Measurements from ENCODE around the gene SENP6. TPM values are rescaled to one million over a fixed set of nuclear protein-coding genes. Genes with fewer than 3 reads are reported as not detected.
A peak's percentile ranks its signal among the peaks of the same experiment; 100 is the strongest.

Gene SENP6
- total and polyA plus RNA-seq, 4 donors = 31.8 to 147 (median 101) TPM

DNA sequence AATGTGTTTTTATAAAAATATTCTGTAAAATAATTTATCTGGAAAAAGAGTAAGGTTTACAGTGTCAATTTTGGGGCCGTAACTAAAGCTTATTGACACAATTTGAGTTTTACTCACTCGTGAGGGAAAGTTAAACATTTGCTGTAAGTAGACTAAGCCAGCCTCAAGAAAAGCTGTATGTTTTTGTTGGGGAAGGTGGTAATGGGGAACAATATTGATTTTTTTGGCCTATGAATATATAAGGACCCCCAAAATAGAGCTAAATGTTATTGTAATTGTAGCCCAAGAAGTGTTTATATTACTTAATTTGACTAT lies 1.4 kb downstream of the SENP6 start:
- Histone ChIP-seq H3K4me1 (ENCODE audit: control insufficient read depth in 1 of 2, insufficient read depth in 2 of 2, low read length in 2 of 2) (peaks cover 0 to 3% of the 10 kb centered on the region in 2 donors), H3K27ac (ENCODE audit: low read depth in 1 of 2, low read length in 2 of 2) (no peak overlapping the region)
- intact Hi-C loops (cut with DNase I) = loop anchor here in 1 of 2 donors (10.0 kb wide), 1 partner anchor 142 kb away; the partner anchor contains the start of gene MYO6

DNA sequence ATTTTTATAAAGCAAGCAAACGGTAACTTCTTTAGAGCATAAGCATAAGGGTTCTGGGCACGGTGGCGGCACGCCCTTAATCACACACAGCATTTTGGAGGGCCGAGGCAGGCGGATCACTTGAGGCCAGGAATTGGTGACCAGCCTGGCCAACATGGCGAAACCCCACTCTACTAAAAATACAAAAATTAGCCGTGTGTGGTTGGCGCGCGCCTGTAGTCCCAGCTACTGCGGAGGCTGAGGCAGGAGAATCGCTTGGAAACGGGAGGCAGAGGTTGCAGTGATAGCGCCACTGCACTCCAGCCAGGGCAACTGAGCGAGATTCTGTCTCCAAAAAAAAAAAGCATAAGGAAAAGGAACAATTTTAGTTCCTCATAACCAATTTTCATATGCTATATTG lies 2.6 kb downstream of the SENP6 start:
- no peak for ATAC-seq (ENCODE audit: low FRiP score)
- no peaks in the 10 kb centered on the region for H3K36me3 ChIP-seq (ENCODE audit: control insufficient read depth in 1 of 2, insufficient read depth in 2 of 2, low read length in 1 of 2)
- H3K27me3 ChIP-seq (ENCODE audit: control insufficient read depth in 1 of 2, insufficient read depth in 2 of 2, low read length in 1 of 2) = no peaks in the 10 kb centered on the region
- no peaks in the 10 kb centered on the region for H3K9me3 ChIP-seq (ENCODE audit: control insufficient read depth, low read length)
- H3K4me3 ChIP-seq (ENCODE audit: low read length in 2 of 2) = peak overlapping the region in 1 of 2 donors; percentile 96
- intact Hi-C loops (cut with DNase I) = loop anchor here in 1 of 2 donors (10.0 kb wide), 1 partner anchor 141 kb away; the partner anchor contains the start of gene MYO6
- no peak overlapping the region for H3K27ac ChIP-seq (ENCODE audit: low read depth in 1 of 2, low read length in 2 of 2)
- WGBS, 2 donors = 93 to 97% methylated on average over 16 of the region's 16 CpGs
- no peak for DNase-seq
- no peaks in the 10 kb centered on the region for H3K4me1 ChIP-seq (ENCODE audit: control insufficient read depth in 1 of 2, insufficient read depth in 2 of 2, low read length in 2 of 2)

More for the DNA sequence above, 1.4 kb downstream of the SENP6 start:
- WGBS, 2 donors = 0% methylated on average over 2 of the region's 2 CpGs
- H3K27me3 ChIP-seq (ENCODE audit: control insufficient read depth in 1 of 2, insufficient read depth in 2 of 2, low read length in 1 of 2) = no peaks in the 10 kb centered on the region
- H3K36me3 ChIP-seq (ENCODE audit: control insufficient read depth in 1 of 2, insufficient read depth in 2 of 2, low read length in 1 of 2) = no peaks in the 10 kb centered on the region
- ATAC-seq (ENCODE audit: low FRiP score) (no peak), DNase-seq (no peak)
- no peaks in the 10 kb centered on the region for H3K9me3 ChIP-seq (ENCODE audit: control insufficient read depth, low read length)
- peak overlapping the region; percentile 70 to 96 for H3K4me3 ChIP-seq (ENCODE audit: low read length in 2 of 2)

DNA sequence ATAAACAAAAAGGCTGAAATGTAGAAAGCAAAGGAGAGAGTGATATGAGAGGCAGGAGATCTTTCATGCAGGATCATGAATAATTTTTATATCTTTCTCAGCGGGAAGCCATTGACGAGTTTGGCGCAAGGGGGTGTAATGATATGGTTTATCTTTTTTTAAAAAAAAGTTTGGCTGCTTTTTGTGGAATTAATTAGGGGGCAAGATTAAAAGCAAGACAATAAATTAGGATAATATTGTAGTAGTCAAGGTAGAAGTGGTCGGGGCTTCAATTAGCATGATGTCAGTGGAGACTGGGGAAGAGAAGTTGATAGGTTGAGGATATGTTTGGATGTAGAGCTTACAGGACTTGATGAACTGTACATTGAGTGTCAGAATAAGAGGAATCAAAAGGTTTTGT lies 4.0 kb downstream of the SENP6 start:
- Histone ChIP-seq H3K27ac (ENCODE audit: low read depth in 1 of 2, low read length in 2 of 2) (no peak overlapping the region), H3K4me3 (ENCODE audit: low read length in 2 of 2) (no peak overlapping the region), H3K9me3 (ENCODE audit: control insufficient read depth, low read length) (no peaks in the 10 kb centered on the region), H3K36me3 (ENCODE audit: control insufficient read depth in 1 of 2, insufficient read depth in 2 of 2, low read length in 1 of 2) (no peaks in the 10 kb centered on the region), H3K4me1 (ENCODE audit: control insufficient read depth in 1 of 2, insufficient read depth in 2 of 2, low read length in 2 of 2) (no peaks in the 10 kb centered on the region), H3K27me3 (ENCODE audit: control insufficient read depth in 1 of 2, insufficient read depth in 2 of 2, low read length in 1 of 2) (no peaks in the 10 kb centered on the region)
- intact Hi-C loops (cut with DNase I) = loop anchor here in 1 of 2 donors (10.0 kb wide), 1 partner anchor 139 kb away; the partner anchor contains the start of gene MYO6
- DNase-seq = no peak
- WGBS, 2 donors = 97 to 98% methylated on average over 4 of the region's 4 CpGs
- ATAC-seq (ENCODE audit: low FRiP score) = no peak

DNA sequence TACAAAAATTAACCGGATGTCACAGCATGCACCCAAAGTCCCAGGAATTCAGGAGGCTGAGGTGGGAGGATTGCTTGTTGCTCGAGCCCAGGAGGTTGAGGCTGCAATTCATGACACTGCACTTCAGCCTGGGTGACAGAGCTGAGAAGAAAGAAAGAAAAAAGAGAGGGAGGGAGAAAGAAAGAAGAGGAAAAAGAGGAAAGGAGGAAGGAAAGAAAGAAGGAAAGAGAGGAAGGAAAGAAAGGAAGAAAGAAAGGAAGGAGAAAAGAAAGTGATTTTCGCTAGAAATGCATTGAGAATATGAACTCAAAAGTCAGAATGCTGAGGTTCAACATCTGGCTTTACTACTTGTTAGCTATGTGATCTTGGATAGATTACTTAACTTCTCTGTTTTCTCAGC lies 6.6 kb downstream of the SENP6 start:
- 89 to 90% methylated on average over 3 of the region's 3 CpGs for WGBS, 2 donors
- no peaks in the 10 kb centered on the region for H3K36me3 ChIP-seq (ENCODE audit: control insufficient read depth in 1 of 2, insufficient read depth in 2 of 2, low read length in 1 of 2)
- intact Hi-C loops (cut with DNase I) = loop anchor here in 1 of 2 donors (10.0 kb wide), 1 partner anchor 136 kb away; the partner anchor contains the start of gene MYO6
- H3K27ac ChIP-seq (ENCODE audit: low read depth in 1 of 2, low read length in 2 of 2) = no peak overlapping the region
- no peaks in the 10 kb centered on the region for H3K9me3 ChIP-seq (ENCODE audit: control insufficient read depth, low read length)
- DNase-seq (no peak), ATAC-seq (ENCODE audit: low FRiP score) (no peak)
- no peaks in the 10 kb centered on the region for H3K27me3 ChIP-seq (ENCODE audit: control insufficient read depth in 1 of 2, insufficient read depth in 2 of 2, low read length in 1 of 2)
- H3K4me1 ChIP-seq (ENCODE audit: control insufficient read depth in 1 of 2, insufficient read depth in 2 of 2, low read length in 2 of 2) = peaks cover 1 to 9% of the 10 kb centered on the region in 2 donors
- no peak overlapping the region for H3K4me3 ChIP-seq (ENCODE audit: low read length in 2 of 2)

DNA sequence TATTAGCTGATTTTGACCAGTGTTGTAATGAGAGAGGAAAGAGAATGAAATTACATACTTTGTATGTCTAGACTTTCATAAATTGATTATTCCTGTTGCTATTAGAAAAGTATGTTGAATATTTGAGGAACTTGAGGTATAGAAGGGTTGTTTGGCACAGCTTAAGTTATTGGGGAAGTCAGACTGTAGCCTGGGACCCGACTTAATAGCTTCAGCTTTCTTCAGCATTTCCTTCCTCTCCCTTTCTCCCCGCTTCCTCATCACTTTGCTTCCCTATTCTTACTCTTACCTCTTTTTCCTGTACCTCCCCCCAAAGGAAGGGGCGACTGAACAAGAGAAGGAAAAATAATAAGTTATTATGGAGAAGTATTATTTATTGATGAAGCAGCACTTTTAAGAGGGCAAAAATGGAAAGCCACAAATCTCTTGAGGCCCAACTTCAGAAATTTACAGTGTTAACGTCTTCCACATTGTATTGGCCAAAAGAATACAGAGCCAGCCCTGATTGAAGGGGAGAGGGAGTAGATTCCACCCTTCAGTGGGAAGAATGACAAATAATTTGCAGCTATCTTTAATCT lies 7.4 kb downstream of the SENP6 start:
- intact Hi-C loops (cut with DNase I) = loop anchor here in 1 of 2 donors (10.0 kb wide), 1 partner anchor 136 kb away; the partner anchor contains the start of gene MYO6
- no peak for ATAC-seq (ENCODE audit: low FRiP score)

DNA sequence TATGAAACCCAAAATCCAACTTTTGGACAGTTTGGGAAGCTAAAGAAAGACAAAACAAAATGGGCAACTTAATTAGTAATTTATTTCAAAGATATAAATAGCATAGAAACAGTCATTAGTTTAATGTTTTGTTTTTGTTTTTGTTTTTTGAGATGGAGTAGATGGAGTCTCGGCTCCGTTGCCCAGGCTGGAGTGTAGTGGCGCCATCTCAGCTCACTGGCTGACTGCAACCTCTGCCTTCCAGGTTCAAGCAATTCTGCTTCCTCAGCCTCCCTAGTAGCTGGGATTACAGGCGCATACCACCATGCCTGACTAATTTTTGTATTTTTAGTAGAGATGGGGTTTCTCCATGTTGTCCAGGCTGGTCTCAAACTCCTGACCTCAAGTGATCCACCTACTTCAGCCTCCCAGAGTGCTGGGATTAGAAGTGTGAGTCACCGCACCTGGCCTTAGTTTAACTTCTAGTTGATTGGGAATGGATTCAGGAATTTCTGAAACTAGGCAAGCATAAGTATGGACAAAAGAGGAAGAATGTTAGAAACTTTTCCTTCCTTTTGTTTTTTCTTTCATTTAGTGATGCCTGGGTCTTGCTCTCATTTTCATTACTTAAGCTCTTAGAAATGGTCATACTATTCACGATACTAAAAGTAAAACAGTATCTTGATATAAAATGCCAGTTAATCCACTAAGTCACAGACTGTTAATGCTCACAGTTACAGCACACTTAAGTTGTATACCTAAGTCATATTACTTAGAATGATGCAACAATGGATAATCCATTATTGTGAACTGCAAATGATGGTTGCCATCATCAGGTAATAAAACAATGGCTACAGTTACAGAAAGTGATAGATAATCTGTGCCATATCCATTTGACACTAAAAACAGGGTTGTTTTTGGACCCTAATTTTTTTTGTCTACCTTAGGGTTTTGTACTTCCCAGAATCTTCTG lies 8.2 kb downstream of the SENP6 start:
- H3K36me3 ChIP-seq (ENCODE audit: control insufficient read depth in 1 of 2, insufficient read depth in 2 of 2, low read length in 1 of 2) = no peaks in the 10 kb centered on the region
- no peak for DNase-seq
- peaks cover 1 to 9% of the 10 kb centered on the region in 2 donors for H3K4me1 ChIP-seq (ENCODE audit: control insufficient read depth in 1 of 2, insufficient read depth in 2 of 2, low read length in 2 of 2)
- H3K27me3 ChIP-seq (ENCODE audit: control insufficient read depth in 1 of 2, insufficient read depth in 2 of 2, low read length in 1 of 2) = no peaks in the 10 kb centered on the region
- H3K27ac ChIP-seq (ENCODE audit: low read depth in 1 of 2, low read length in 2 of 2) = peak overlapping the region in 1 of 2 donors; percentile 59
- no peak for ATAC-seq (ENCODE audit: low FRiP score)
- H3K9me3 ChIP-seq (ENCODE audit: control insufficient read depth, low read length) = no peaks in the 10 kb centered on the region
- intact Hi-C loops (cut with DNase I) = loop anchor here in 1 of 2 donors (10.0 kb wide), 1 partner anchor 135 kb away; the partner anchor contains the start of gene MYO6
- no peak overlapping the region for H3K4me3 ChIP-seq (ENCODE audit: low read length in 2 of 2)
- 51 to 56% methylated on average over 6 of the region's 6 CpGs for WGBS, 2 donors

More for the DNA sequence above, 7.4 kb downstream of the SENP6 start:
- WGBS, 2 donors = 55 to 68% methylated on average over 4 of the region's 4 CpGs
- DNase-seq = no peak
- Histone ChIP-seq H3K27me3 (ENCODE audit: control insufficient read depth in 1 of 2, insufficient read depth in 2 of 2, low read length in 1 of 2) (no peaks in the 10 kb centered on the region), H3K4me3 (ENCODE audit: low read length in 2 of 2) (no peak overlapping the region), H3K4me1 (ENCODE audit: control insufficient read depth in 1 of 2, insufficient read depth in 2 of 2, low read length in 2 of 2) (peaks cover 1 to 9% of the 10 kb centered on the region in 2 donors), H3K9me3 (ENCODE audit: control insufficient read depth, low read length) (no peaks in the 10 kb centered on the region), H3K36me3 (ENCODE audit: control insufficient read depth in 1 of 2, insufficient read depth in 2 of 2, low read length in 1 of 2) (no peaks in the 10 kb centered on the region), H3K27ac (ENCODE audit: low read depth in 1 of 2, low read length in 2 of 2) (no peak overlapping the region)

DNA sequence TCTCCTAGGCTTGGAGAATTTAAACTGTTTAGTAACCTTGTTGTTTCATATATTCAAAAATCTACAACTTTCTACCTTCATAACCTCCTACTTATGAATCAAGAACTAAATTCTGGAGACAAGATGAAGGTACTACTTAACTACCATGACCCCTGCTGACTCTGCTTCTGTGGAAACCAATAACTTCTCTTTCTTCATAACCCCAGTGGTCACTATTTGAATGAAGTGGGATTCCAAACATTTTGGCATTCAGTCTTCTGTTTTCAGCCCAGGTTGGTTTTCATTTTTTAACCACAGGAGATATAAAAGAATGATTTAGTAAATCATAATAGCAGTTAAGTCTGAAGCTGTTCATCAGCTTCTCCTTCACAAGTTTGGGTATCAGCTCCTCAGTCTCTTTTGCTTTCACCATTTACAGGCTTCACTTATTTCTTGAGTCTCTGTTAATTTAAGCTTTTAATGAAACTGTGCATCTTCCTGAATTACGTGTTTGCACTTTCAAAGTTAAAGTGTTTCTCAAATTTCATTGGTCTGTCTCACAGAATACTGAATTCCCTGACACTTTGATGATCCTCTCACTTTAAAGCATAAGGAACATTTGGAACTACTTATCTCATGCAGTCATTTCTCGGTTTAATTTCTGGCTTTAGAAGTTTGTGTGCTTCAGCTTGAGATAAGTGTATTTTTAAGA lies 9.5 kb downstream of the SENP6 start:
- no peak for ATAC-seq (ENCODE audit: low FRiP score)
- H3K4me1 ChIP-seq (ENCODE audit: control insufficient read depth in 1 of 2, insufficient read depth in 2 of 2, low read length in 2 of 2) = peaks cover 1 to 9% of the 10 kb centered on the region in 2 donors
- DNase-seq = no peak
- no peak overlapping the region for H3K4me3 ChIP-seq (ENCODE audit: low read length in 2 of 2)
- H3K27ac ChIP-seq (ENCODE audit: low read depth in 1 of 2, low read length in 2 of 2) = peak overlapping the region in 1 of 2 donors; percentile 22
- H3K27me3 ChIP-seq (ENCODE audit: control insufficient read depth in 1 of 2, insufficient read depth in 2 of 2, low read length in 1 of 2) = no peaks in the 10 kb centered on the region
- intact Hi-C loops (cut with DNase I) = no loop called here
- H3K36me3 ChIP-seq (ENCODE audit: control insufficient read depth in 1 of 2, insufficient read depth in 2 of 2, low read length in 1 of 2) = no peaks in the 10 kb centered on the region
- WGBS, 2 donors = 10% methylated on average over 2 of the region's 2 CpGs
- H3K9me3 ChIP-seq (ENCODE audit: control insufficient read depth, low read length) = no peaks in the 10 kb centered on the region

DNA sequence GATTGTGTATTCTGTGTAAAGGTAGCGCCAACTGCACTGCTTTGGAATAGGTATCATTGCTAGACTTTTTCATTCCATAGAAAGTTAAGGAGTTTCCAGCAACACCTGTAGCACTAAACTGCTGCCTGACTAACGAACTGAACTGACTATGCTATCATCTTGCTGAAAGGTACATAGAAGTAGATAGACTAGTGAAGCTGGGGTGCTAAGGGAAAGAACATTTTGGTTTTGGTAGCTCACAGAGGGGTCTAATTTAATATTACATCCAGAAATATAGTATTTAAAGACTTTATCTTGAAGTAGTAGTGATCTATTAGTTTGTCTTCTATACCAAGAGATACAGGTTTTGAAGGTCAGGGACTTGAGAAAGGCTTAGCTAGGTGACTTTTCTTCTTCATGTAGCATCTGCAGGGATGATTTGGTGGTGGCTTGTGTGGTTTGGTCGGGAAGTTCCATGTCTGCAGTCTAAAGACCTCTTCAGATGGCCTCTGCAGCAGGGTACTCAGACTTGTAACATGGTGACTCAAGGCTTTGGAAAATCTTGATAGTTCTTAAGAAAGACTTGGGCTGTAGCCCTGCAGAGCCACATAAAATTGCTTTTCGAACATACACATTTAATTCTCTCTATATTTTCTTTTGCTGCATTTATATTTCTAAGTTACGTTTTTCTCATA lies 10.2 kb downstream of the SENP6 start:
- Histone ChIP-seq H3K4me1 (ENCODE audit: control insufficient read depth in 1 of 2, insufficient read depth in 2 of 2, low read length in 2 of 2) (peaks cover 1 to 9% of the 10 kb centered on the region in 2 donors), H3K4me3 (ENCODE audit: low read length in 2 of 2) (no peak overlapping the region), H3K36me3 (ENCODE audit: control insufficient read depth in 1 of 2, insufficient read depth in 2 of 2, low read length in 1 of 2) (no peaks in the 10 kb centered on the region), H3K27ac (ENCODE audit: low read depth in 1 of 2, low read length in 2 of 2) (peak overlapping the region; percentile 22 to 68), H3K27me3 (ENCODE audit: control insufficient read depth in 1 of 2, insufficient read depth in 2 of 2, low read length in 1 of 2) (no peaks in the 10 kb centered on the region), H3K9me3 (ENCODE audit: control insufficient read depth, low read length) (no peaks in the 10 kb centered on the region)
- WGBS, 2 donors = 69% methylated on average over 5 of the region's 5 CpGs
- intact Hi-C loops (cut with DNase I) = no loop called here
- DNase-seq (no peak), ATAC-seq (ENCODE audit: low FRiP score) (no peak)

Measured in aorta (tissue), 5 donors.